Iris pigment epithelial cell (primary cell): ENCODE results near the gene SLC39A7.
A peak's percentile ranks its signal among the peaks of the same experiment; 100 is the strongest.

Experiments used
- DNase-seq: peaks from one replicate; pipeline ENCODE4 v3.0.0-alpha.2; 2011; ENCODE audit warnings: low read depth

SLC39A7 gene

GRCh38 chr6:33200219-33201146 is at the start of gene SLC39A7, which contains the start of gene RXRB:
SLC39A7 (plus strand) TSS chr6:33200867; CDS start chr6:33201246, 379 bp downstream.
RXRB (minus strand) TSS chr6:33200665; CDS start chr6:33200476, 189 bp downstream.
- DNase-seq: peak; percentile 99

- DNase-seq: no peak
Measured at GRCh38 chr6:33151050-33151449, 49.6 kb upstream of the SLC39A7 start.

DNA sequence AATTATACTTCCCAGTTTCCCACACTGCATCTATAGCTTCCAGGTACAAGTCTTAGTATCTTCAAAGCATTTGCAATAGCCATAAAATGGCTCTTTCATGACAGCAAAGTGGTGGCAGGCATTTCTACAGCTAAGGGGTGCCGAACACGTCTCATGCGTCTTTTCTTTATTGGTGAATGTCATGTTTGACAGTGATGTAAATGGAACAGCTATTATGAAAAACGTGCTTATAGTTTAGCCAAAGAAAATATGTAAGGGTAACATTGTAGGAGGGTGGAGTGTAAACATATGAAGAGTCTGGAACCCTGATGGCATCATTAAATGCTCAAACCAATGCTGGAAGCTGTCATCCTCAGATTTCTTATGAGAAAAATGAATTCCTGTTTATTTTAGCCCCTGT is 46.3 kb upstream of the SLC39A7 start:
- DNase-seq: no peak

- no peak for DNase-seq
Measured at GRCh38 chr6:33156561-33156960, 44.1 kb upstream of the SLC39A7 start.

DNA sequence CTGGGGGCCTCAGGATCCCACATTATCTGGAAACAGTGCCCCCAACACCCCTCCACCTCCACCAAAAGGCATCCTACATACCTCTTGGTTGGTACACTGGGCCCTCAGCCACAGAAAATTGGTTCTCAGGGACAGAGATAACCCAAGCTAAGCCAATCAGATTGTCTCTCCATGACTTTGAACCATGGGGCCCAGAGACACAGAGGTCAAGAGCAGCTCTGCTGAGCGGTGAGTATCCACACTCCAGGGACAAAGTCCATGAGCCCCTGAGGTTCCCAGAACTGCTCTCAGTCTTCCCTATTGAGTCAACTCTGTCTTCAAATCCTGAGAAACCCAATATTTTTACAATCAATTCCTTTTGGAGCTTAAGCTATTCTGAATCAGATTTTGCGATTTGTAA is 43.7 kb upstream of the SLC39A7 start:
- no peak for DNase-seq

- no peak for DNase-seq
Measured at GRCh38 chr6:33160096-33160495, 40.6 kb upstream of the SLC39A7 start.

DNA sequence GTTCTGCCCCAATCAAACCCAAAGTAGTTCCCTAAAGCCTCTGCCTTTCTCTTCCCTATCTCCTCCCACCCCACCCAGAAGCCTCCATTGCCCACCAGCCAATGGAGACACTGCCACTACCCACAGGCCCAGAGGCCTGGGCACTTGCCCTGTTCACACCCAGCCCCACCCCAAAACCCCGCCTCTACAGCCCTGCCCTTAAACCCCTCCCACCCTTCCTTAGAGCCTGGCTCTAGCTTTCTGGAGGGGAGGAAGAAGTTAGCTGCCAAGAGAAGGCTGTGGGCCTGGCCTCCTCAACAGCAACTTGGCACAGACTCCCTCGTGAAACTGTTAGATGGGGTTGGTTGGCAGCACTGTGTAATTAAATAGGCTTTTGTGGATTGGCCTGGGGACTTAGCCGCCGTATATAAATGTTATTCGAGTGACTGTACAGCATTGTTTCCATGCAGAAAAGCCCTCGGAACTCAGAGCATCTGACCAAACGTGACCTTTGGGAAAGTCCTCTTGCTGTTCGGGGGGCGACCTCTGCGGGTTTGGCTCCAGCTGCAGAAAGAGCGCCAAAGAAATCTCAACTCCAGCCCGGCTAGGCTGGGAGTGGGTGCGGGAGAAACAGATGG is 39.8 kb upstream of the SLC39A7 start:
- peak; percentile 96 for DNase-seq

DNA sequence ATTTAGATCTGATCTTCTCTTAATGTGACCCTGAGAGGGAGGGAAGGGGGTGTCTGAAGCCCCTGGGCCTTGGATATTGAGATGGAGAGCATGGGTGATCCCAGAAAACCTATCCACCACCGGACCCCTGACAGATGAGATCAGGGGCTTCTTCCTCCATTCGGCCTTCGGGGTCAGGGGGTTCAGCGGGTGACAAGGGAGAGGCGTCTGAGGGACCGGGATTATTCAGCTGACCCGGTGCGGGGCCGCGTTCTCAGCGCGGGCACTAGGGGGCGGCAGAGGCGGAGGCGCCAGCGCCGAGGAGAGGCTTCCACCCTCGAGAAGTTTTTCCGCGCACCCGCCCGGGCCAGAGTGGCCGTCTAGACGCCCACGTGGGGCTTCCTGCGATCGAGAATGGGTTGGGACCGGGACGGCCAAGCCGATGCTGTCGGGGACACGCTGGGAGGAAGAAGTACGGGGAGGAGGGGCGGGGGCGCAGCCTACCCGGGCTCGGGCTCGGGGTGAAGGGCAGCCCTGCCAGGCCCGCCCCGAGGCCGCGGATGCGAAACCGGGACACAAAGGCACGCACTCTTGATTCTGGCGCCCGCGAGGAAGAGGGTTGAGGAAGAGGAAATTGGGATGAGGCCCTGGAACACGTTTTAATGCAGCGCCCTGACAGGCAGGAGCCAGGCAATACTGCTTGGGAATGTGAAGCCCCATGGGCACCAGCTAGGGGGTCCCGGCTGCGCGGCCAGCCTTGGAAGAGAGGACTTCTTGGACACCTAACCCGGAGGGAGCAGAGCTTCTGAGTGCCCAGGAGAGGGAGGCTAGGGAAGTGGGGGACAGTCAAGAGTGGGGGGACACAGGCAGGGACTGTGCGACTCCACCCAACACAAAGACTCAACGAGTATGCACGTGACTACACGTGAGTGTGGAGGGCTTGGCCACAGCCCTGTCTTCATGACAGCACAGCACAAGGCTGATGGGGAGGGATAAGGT is 39.0 kb upstream of the SLC39A7 start:
- DNase-seq: peak; percentile 54

DNA sequence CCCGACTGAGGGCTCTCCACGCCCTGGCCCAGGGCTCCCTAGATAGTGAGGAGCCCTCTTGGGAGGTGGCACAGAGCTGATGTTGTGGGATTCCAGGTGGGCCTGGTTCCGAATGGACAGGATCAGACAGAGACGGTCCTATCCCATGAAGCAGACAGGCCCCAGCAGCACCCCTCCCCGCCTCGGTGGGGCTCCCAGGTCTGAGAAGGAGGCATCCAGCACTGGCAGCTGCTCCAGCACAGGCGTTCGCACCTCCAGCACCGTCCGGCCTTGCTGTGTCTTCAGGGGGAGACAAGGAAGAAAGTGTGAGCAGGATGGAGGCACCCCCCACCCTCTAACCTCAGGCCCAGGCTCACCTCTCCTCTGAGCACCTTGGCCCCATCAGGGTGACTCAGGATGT is 37.1 kb upstream of the SLC39A7 start:
- no peak for DNase-seq

GRCh38 chr6:33164176-33164575 is 36.5 kb upstream of the SLC39A7 start:
- no peak for DNase-seq

DNA sequence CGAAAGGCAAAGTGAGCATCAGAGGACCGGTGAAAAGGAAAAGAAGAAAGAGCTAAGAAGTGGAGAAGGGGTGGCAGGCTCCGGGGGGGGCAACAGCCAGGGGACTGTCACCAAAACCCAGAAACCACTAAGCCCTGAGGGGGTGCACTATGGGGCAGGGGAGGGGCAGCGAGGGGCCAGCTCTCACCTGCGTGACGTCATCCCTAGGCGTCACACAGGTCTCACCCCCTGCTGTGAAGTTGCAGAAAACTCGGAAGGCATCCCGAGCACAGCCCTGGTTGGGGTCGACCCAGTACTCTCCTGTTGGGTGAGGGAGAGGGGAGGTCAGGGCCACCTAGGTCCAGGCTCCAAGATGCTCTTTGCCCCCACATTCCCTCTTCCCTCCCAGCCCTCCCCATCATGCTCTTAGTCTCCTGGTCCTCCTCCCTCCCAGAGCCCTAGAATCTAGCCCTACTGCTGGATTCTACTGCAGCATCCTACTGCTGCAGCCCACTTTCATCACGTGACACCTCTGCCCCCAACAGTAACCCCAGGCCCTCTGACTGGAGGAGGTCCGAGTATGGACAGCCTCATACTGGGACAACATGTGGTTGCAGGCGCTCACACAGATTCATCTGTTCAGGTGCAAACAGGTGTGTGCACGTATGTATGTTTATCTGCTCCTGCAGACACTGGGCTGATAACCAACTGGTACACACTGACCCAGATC is 35.8 kb upstream of the SLC39A7 start:
- DNase-seq: no peak

DNA sequence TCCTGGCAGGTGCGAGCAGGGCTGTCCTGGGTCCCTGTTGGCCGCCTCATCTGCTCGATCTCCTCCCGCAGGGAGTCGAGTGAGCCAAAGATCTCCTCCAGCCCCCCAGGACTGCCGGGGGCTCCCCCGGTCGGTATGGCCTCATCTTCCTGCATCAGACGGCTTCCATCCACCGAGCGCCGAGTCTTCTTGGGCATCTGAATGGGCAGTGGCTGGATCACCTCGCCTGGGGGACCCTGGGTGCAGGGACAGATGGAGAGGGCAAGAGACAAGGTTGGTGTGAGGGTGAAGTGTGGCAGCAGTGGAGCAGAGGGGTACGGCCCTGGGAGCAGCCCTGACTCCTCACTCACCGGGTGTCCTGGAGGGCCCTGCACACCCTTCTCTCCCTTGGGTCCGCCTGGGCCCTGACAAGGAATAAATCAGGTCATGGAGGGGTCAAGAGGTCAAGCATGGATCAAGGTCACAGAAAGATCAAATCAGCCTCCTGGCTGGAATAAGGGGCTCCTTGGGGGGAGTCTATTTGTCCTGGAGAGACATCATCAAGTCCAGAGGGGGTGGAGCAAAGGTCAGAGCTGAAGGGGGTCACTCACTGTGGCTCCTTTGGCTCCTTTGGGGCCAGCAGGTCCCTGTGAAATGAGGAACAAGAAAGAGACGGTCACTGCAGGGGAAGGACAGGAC is 34.9 kb upstream of the SLC39A7 start:
- DNase-seq: no peak

DNA sequence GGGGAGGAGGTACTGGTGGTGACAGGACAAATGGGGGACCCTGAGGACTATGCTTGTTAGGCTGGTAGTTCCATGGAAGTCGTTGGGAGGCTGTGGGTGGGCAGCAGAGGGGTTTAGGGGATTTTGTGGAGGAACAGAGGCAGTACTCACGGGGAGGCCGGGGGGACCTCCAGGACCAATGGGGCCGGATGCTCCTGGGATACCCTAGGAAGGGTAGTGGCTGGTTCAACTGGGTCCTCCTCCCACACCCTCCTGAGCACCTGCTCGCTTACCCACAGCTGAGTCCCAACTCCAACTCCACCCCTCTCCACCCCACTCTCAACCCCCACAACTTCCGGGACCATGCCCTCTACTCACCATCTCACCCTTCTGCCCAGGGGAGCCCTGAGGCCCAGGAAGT is 34.3 kb upstream of the SLC39A7 start:
- DNase-seq: no peak

DNA sequence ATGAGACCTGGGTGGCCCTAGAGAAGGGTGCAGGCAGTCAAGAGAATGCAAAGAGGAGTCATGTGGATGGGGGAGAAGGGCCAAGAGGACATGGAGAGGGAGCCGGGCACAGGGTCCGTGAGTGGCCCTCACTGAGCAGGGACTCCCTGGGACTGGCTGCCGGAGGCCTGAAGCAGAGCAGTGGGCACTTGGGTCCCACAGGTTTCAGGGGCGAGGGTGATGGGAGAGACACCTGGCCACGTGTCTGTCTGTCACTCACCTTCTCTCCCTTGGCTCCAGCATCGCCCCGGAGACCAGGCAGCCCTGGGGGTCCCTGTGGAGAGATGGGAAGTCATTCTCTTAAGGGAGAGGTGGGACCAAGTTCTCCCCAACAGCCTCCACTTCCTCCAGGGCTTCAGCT is 33.9 kb upstream of the SLC39A7 start:
- no peak for DNase-seq

- no peak for DNase-seq
Measured at GRCh38 chr6:33167374-33168283, 33.0 kb upstream of the SLC39A7 start.

DNA sequence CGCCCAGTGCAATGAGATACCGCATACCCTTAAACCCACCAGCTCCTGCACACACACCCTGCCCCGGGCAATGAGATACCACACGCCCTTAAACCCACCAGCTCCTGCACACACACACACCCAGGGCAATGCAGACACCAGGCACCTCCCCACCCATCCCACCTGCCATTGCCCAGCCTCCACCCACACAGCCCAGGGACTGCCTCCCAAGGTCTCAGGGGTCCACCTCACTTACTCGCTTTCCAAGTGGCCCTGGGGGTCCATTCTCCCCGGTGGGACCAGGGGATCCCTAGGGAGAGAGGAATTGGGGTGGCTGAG is 32.4 kb upstream of the SLC39A7 start:
- DNase-seq: no peak

- no peak for DNase-seq
Measured at GRCh38 chr6:33168639-33169038, 32.0 kb upstream of the SLC39A7 start.

DNA sequence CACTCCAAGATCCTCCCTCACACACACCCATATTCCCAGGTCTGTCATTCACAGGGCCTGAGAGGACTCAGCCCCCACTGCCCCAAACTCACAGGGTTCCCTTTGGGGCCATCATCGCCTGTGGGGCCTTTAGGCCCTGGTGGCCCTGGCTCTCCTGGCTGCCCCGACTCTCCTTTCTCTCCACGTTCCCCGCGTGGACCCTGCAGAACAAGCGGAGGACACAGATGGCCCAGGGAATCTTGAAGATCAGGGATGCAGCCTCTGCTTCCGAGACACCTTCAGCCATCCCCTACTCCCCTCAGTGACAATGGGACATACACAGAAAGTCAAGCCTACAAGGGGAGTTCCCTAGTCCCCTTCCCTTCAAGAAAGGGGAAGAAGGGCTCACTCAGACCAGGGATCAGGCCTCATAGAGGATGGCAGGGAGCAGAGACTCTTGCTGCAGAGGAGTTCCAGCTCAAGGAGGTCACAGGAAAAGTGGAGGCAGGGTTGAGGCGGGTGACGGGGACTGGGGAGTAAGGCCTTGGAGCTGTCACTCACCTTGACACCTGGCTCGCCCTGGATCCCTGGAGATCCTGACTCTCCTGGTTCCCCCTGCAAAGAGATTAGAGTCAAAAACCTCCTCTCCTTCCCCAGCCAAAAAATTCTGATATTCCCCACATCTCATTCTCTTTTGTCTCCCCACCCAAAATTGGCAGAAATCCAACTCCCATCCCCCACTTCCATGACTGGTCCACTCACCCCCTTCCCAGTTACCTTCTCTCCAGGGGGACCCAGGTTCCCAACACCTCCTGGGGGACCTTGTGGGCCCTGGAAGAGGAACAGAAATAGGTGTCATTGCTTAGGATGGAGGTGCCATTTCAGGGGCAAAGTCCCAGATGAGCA is 31.1 kb upstream of the SLC39A7 start:
- DNase-seq: no peak
